ENCODE results near the gene NPAS3. TPM values are rescaled to one million over a fixed set of nuclear protein-coding genes. Genes with fewer than 3 reads are reported as not detected.

Gene NPAS3
- total RNA-seq, 1 donor from 2014 or later = 1.6 TPM

DNA sequence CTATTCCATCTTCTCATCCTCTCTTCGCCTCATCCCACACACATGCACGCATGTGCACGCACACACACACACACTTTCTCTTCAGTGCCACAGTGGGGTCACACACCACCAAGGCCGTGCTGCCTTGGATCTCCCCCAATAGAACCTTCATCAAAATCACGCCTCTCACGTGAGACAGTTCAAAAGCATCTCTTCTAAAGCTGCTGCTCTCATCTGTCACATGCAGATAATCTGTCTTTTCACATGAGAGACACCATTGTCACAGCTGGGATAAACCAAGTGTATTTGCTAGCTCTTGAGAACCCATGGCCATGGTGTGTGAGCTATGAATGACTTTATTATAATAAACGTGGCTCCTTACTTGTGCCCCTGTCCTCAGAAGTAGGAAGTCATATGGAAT lies 793.5 kb downstream of the NPAS3 start:
- TF ChIP-seq, protein P1, sequence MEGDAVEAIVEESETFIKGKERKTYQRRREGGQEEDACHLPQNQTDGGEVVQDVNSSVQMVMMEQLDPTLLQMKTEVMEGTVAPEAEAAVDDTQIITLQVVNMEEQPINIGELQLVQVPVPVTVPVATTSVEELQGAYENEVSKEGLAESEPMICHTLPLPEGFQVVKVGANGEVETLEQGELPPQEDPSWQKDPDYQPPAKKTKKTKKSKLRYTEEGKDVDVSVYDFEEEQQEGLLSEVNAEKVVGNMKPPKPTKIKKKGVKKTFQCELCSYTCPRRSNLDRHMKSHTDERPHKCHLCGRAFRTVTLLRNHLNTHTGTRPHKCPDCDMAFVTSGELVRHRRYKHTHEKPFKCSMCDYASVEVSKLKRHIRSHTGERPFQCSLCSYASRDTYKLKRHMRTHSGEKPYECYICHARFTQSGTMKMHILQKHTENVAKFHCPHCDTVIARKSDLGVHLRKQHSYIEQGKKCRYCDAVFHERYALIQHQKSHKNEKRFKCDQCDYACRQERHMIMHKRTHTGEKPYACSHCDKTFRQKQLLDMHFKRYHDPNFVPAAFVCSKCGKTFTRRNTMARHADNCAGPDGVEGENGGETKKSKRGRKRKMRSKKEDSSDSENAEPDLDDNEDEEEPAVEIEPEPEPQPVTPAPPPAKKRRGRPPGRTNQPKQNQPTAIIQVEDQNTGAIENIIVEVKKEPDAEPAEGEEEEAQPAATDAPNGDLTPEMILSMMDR (IDR thresholded peaks at IDR 0.05; ENCODE audit: unreplicated experiment) = no peak
- Mint-ChIP-seq H3K27ac (ENCODE audit: unreplicated experiment) (no peak overlapping the region), H3K4me1 (ENCODE audit: unreplicated experiment) (peaks cover 9% of the 10 kb centered on the region), H3K36me3 (ENCODE audit: low read depth, unreplicated experiment) (no peaks in the 10 kb centered on the region), H3K4me3 (ENCODE audit: unreplicated experiment) (no peak overlapping the region), H3K27me3 (ENCODE audit: unreplicated experiment) (no peaks in the 10 kb centered on the region), H3K9me3 (ENCODE audit: unreplicated experiment) (no peaks in the 10 kb centered on the region)
- DNase-seq (ENCODE audit: low spot score) = no peak

- Mint-ChIP-seq H3K4me3 (ENCODE audit: unreplicated experiment) (no peak overlapping the region), H3K9me3 (ENCODE audit: unreplicated experiment) (no peaks in the 10 kb centered on the region), H3K27ac (ENCODE audit: unreplicated experiment) (no peak overlapping the region), H3K36me3 (ENCODE audit: low read depth, unreplicated experiment) (no peaks in the 10 kb centered on the region), H3K27me3 (ENCODE audit: unreplicated experiment) (no peaks in the 10 kb centered on the region), H3K4me1 (ENCODE audit: unreplicated experiment) (peaks cover 10% of the 10 kb centered on the region)
- TF ChIP-seq, protein P1 (IDR thresholded peaks at IDR 0.05; ENCODE audit: unreplicated experiment) = no peak
- no peak for DNase-seq (ENCODE audit: low spot score)
Measured at GRCh38 chr14:33733310-33733709, 794.6 kb downstream of the NPAS3 start.

GRCh38 chr14:33733721-33734120 lies 795.0 kb downstream of the NPAS3 start:
- Mint-ChIP-seq H3K27me3 (ENCODE audit: unreplicated experiment) (no peaks in the 10 kb centered on the region), H3K9me3 (ENCODE audit: unreplicated experiment) (no peaks in the 10 kb centered on the region), H3K36me3 (ENCODE audit: low read depth, unreplicated experiment) (no peaks in the 10 kb centered on the region), H3K27ac (ENCODE audit: unreplicated experiment) (peak overlapping the region; percentile 14), H3K4me3 (ENCODE audit: unreplicated experiment) (no peak overlapping the region), H3K4me1 (ENCODE audit: unreplicated experiment) (peaks cover 14% of the 10 kb centered on the region)
- no peak for DNase-seq (ENCODE audit: low spot score)
- TF ChIP-seq, protein P1 (IDR thresholded peaks at IDR 0.05; ENCODE audit: unreplicated experiment) = no peak

DNA sequence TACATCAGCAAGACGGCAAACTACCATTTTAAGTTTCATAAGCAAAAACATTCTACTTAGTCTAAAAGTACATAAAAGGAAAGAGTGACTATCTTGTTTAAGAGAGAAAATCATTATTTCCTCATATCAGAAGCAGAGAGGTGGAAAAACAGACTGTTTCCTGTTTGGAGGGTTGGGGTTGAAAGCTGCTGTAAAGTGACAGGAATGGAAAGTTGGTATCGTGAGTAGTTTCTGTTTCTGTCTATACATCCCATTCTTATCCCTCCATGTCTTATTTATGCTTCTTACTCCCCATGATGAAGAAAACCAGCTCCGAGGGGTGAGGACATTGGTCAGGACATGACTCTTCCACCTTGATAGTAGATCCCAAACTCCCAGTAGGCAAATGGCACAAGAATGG lies 795.7 kb downstream of the NPAS3 start:
- Mint-ChIP-seq H3K27me3 (ENCODE audit: unreplicated experiment) (no peaks in the 10 kb centered on the region), H3K36me3 (ENCODE audit: low read depth, unreplicated experiment) (no peaks in the 10 kb centered on the region), H3K4me1 (ENCODE audit: unreplicated experiment) (peaks cover 15% of the 10 kb centered on the region), H3K27ac (ENCODE audit: unreplicated experiment) (no peak overlapping the region), H3K4me3 (ENCODE audit: unreplicated experiment) (no peak overlapping the region), H3K9me3 (ENCODE audit: unreplicated experiment) (no peaks in the 10 kb centered on the region)
- DNase-seq (ENCODE audit: low spot score) = no peak
- TF ChIP-seq, protein P1 (IDR thresholded peaks at IDR 0.05; ENCODE audit: unreplicated experiment) = no peak

DNA sequence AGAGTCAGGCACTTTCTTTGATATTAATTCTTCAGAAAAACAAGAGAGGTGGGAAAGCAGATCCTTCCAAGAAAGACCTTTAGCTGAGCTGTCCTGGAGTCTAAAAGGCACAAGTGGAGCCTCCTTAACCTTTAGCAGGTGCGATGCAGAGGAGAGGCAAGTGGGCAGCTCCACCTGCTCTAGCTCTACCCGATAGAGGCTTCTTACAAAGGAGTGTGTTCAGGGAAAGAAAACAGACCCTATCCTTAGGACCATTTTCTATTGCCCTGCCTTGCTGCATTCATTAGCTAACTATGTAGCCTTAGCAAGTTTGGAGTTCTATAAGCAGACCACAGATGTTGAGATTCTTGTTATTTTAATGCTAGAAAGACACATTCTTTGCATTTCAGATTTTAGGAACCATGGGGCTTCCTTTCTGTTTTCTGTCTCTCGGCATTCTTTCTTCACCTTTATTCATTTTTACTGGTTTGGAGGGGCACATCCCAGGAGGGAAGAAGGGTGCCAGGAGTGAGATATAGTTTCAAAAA lies 797.7 kb downstream of the NPAS3 start:
- H3K4me1 Mint-ChIP-seq (ENCODE audit: unreplicated experiment) = peaks cover 15% of the 10 kb centered on the region
- TF ChIP-seq, protein P1 (IDR thresholded peaks at IDR 0.05; ENCODE audit: unreplicated experiment) = no peak
- H3K9me3 Mint-ChIP-seq (ENCODE audit: unreplicated experiment) = no peaks in the 10 kb centered on the region
- no peak overlapping the region for H3K4me3 Mint-ChIP-seq (ENCODE audit: unreplicated experiment)
- H3K27me3 Mint-ChIP-seq (ENCODE audit: unreplicated experiment) = no peaks in the 10 kb centered on the region
- H3K36me3 Mint-ChIP-seq (ENCODE audit: low read depth, unreplicated experiment) = no peaks in the 10 kb centered on the region
- DNase-seq (ENCODE audit: low spot score) = no peak
- H3K27ac Mint-ChIP-seq (ENCODE audit: unreplicated experiment) = no peak overlapping the region
